HPDE6-E6E7 (cell line): ENCODE results near the gene DUS2.
"Not testable (repeated sequence)": the region's sequence is repeated elsewhere in the genome, so short reads cannot be mapped to it uniquely, and the experiment has no call there.

Source experiments
- DNase-seq: peaks from one replicate; pipeline ENCODE4 v3.0.0; 2011; ENCODE audit warnings: missing footprints; ENCODE audit errors: extremely low spot score

DUS2 gene

GRCh38 chr16:67998779-67999688 is 24.1 kb upstream of the DUS2 start, which contains the start of gene DPEP2:
Gene DPEP2 (minus strand): TSS chr16:67999484. CDS start chr16:67993212, 6,272 bp downstream.
- not testable (repeated sequence) for DNase-seq

GRCh38 chr16:67999985-68000384 is 23.1 kb upstream of the DUS2 start:
- DNase-seq: no peak

GRCh38 chr16:68000450-68000849 is 22.6 kb upstream of the DUS2 start:
- DNase-seq: no peak

GRCh38 chr16:68003031-68003430 is 20.1 kb upstream of the DUS2 start:
- DNase-seq: no peak

- no peak for DNase-seq
Measured at GRCh38 chr16:68005211-68005610, 17.9 kb upstream of the DUS2 start.

- peak; percentile 90 for DNase-seq
Measured at GRCh38 chr16:68005786-68006286, 17.2 kb upstream of the DUS2 start.

GRCh38 chr16:68009157-68009735 is 13.8 kb upstream of the DUS2 start:
- DNase-seq: no peak

- DNase-seq: not testable (repeated sequence)
Measured at GRCh38 chr16:68009872-68010271, 13.2 kb upstream of the DUS2 start.

GRCh38 chr16:68013440-68013839 is 9.6 kb upstream of the DUS2 start:
- DNase-seq: peak; percentile 48

GRCh38 chr16:68015681-68016080 is 7.4 kb upstream of the DUS2 start, which contains the start of gene DPEP2NB:
Gene DPEP2NB (minus strand): TSS chr16:68015911. CDS start chr16:68015770, 141 bp downstream.
- no peak for DNase-seq

GRCh38 chr16:68019167-68019680 is 3.9 kb upstream of the DUS2 start:
- DNase-seq: no peak

- DNase-seq: no peak
Measured at GRCh38 chr16:68021490-68021889, 1.6 kb upstream of the DUS2 start.

GRCh38 chr16:68022278-68022727 is 781 bp upstream of the DUS2 start:
- no peak for DNase-seq

GRCh38 chr16:68028996-68029395 is 5.9 kb downstream of the DUS2 start:
- no peak for DNase-seq

- DNase-seq: not testable (repeated sequence)
Measured at GRCh38 chr16:68030108-68030507, 7.0 kb downstream of the DUS2 start.

GRCh38 chr16:68031951-68032350 is 8.9 kb downstream of the DUS2 start:
- peak; percentile 89 for DNase-seq

GRCh38 chr16:68033101-68033500 is 10.0 kb downstream of the DUS2 start:
- no peak for DNase-seq

- DNase-seq: no peak
Measured at GRCh38 chr16:68035227-68035626, 12.1 kb downstream of the DUS2 start.

- no peak for DNase-seq
Measured at GRCh38 chr16:68037841-68038597, 14.9 kb downstream of the DUS2 start.

- peak; percentile 87 for DNase-seq
Measured at GRCh38 chr16:68040506-68041288, 17.6 kb downstream of the DUS2 start.

GRCh38 chr16:68041783-68042182 is 18.7 kb downstream of the DUS2 start:
- no peak for DNase-seq
